Prostate gland (tissue), 2 donors: ENCODE data around the gene IMPA2. TPM values are rescaled to one million over a fixed set of nuclear protein-coding genes. Genes with fewer than 3 reads are reported as not detected.

Experiments used
- DNase-seq: peaks from one replicate; pipeline ENCODE4 v3.0.0-alpha.2; 2019; ENCODE audit warnings: low spot score
- H3K27ac ChIP-seq, 2 donors: fragments of 200-600 bp; sonication (generic); 2 replicates each; pipeline ENCODE4 v1.5.1; 2017 to 2019
- H3K27me3 ChIP-seq: fragments of 200-600 bp; sonication (generic); replicated peaks from 2 replicates; pipeline ENCODE4 v1.5.1; 2019; ENCODE audit not compliant: insufficient read depth
- H3K36me3 ChIP-seq, 2 donors: fragments of 200-600 bp; sonication (generic); 1 replicate in 1 of 2; 2 replicates in 1 of 2; pipeline versions ENCODE4 v1.5.1 to v1.8.1; 2017 to 2019
- H3K4me1 ChIP-seq: fragments of 200-600 bp; sonication (generic); replicated peaks from 2 replicates; pipeline ENCODE4 v1.5.1; 2019
- H3K4me3 ChIP-seq, 2 donors: fragments of 200-600 bp; sonication (generic); 2 replicates each; pipeline ENCODE4 v1.5.1; 2017 to 2019
- H3K9me3 ChIP-seq: fragments of 200-600 bp; sonication (generic); 2 replicates; pipeline ENCODE4 v1.5.1; 2017
- CTCF ChIP-seq, 4 experiments: fragments of 200-600 bp in 2 of 4; fragments of 450-650 bp in 2 of 4; sonication (generic) in 2 of 4; IDR thresholded peaks; 1 replicate in 3 of 4; 2 replicates in 1 of 4; pipeline ENCODE4 v1.5.1; 2016 to 2019; ENCODE audit warnings: antibody characterized with exemption in 4 of 4, mild to moderate bottlenecking in 2 of 4, moderate library complexity in 2 of 4
- POLR2A ChIP-seq: fragments of 450-650 bp; IDR thresholded peaks from one replicate; pipeline ENCODE4 v1.6.1; 2016; ENCODE audit warnings: antibody characterized with exemption, mild to moderate bottlenecking
- POLR2AphosphoS5 ChIP-seq: sonication (generic); formaldehyde crosslinking; IDR thresholded peaks from one replicate; pipeline ENCODE4 v1.6.1; 2017; ENCODE audit warnings: antibody characterized with exemption
- WGBS: methylation state at CpG from one replicate; pipeline ENCODE4 v1.1.5; 2018; 5-methylcytosine and 5-hydroxymethylcytosine counted together
- intact Hi-C: fragments of 100-400 bp; cut with DNase I; formaldehyde crosslinking; loops from one replicate; pipeline ENCODE4 v1.14.2; 2022
- total RNA-seq, 2 donors: library from RNA; depleted of rRNA; stranded (reverse); fragments of >200 nt; gene quantifications; one replicate each; pipeline ENCODE4 v1.1.0, GENCODE V29; 2016

Gene IMPA2
- total RNA-seq, 2 donors from 2014 or later: 16.6 to 17.9 TPM

GRCh38 chr18:12056884-12057402, 75.6 kb downstream of the IMPA2 start:
- H3K36me3 ChIP-seq: no peaks in the 10 kb centered on the region
- no peaks in the 10 kb centered on the region for H3K27me3 ChIP-seq
- DNase-seq: no peak
- intact Hi-C loops: no loop called here
- H3K27ac ChIP-seq: no peak overlapping the region
- no peaks in the 10 kb centered on the region for H3K9me3 ChIP-seq
- no peaks in the 10 kb centered on the region for H3K4me1 ChIP-seq
- H3K4me3 ChIP-seq: no peak overlapping the region
- TF ChIP-seq CTCF (IDR thresholded peaks at IDR 0.05) (no peak), POLR2AphosphoS5 (no peak), POLR2A (no peak)
- 91% methylated on average over 14 of the region's 14 CpGs for WGBS

- H3K27me3 ChIP-seq: no peaks in the 10 kb centered on the region
- 89% methylated on average over 14 of the region's 14 CpGs for WGBS
- no peaks in the 10 kb centered on the region for H3K9me3 ChIP-seq
- TF ChIP-seq POLR2AphosphoS5: no peak
- no peak for TF ChIP-seq CTCF (IDR thresholded peaks at IDR 0.05)
- TF ChIP-seq POLR2A: no peak
- H3K36me3 ChIP-seq: no peaks in the 10 kb centered on the region
- DNase-seq: no peak
- no peaks in the 10 kb centered on the region for H3K4me1 ChIP-seq
- intact Hi-C loops: no loop called here
- no peak overlapping the region for H3K4me3 ChIP-seq
- no peak overlapping the region for H3K27ac ChIP-seq
Measured at GRCh38 chr18:12057419-12058039, 76.2 kb downstream of the IMPA2 start.

- no peak for DNase-seq
- TF ChIP-seq POLR2AphosphoS5: no peak
- no peak for TF ChIP-seq POLR2A
- no peak for TF ChIP-seq CTCF (IDR thresholded peaks at IDR 0.05)
- Histone ChIP-seq H3K27ac (no peak overlapping the region), H3K4me1 (no peaks in the 10 kb centered on the region), H3K9me3 (no peaks in the 10 kb centered on the region), H3K27me3 (no peaks in the 10 kb centered on the region), H3K36me3 (no peaks in the 10 kb centered on the region), H3K4me3 (no peak overlapping the region)
- intact Hi-C loops: no loop called here
- 90% methylated on average over 16 of the region's 16 CpGs for WGBS
Measured at GRCh38 chr18:12059334-12060181, 78.3 kb downstream of the IMPA2 start.

GRCh38 chr18:12060182-12060870, 79.0 kb downstream of the IMPA2 start:
- no peak for TF ChIP-seq POLR2AphosphoS5
- TF ChIP-seq POLR2A: no peak
- no peak for TF ChIP-seq CTCF (IDR thresholded peaks at IDR 0.05)
- Histone ChIP-seq H3K9me3 (no peaks in the 10 kb centered on the region), H3K4me1 (no peaks in the 10 kb centered on the region), H3K27me3 (no peaks in the 10 kb centered on the region), H3K4me3 (no peak overlapping the region), H3K36me3 (no peaks in the 10 kb centered on the region), H3K27ac (no peak overlapping the region)
- WGBS: 87% methylated on average over 16 of the region's 20 CpGs
- no peak for DNase-seq
- intact Hi-C loops: no loop called here
